Esophagus muscularis mucosa (tissue), 4 donors: ENCODE measurements around the gene PARP9. TPM values are rescaled to one million over a fixed set of nuclear protein-coding genes. Genes with fewer than 3 reads are reported as not detected.

ENCODE experiments used
- DNase-seq: peaks from one replicate; pipeline ENCODE4 v3.0.0-alpha.2; 2017; ENCODE audit errors: extremely low spot score
- H3K27ac ChIP-seq, 4 donors: fragments of 200-600 bp; sonication (generic); replicated peaks in 1 of 4; 1 replicate in 3 of 4; 2 replicates in 1 of 4; pipeline ENCODE4 v1.5.1; 2016 to 2019; ENCODE audit warnings: mild to moderate bottlenecking in 1 of 4
- H3K27me3 ChIP-seq, 4 donors: fragments of 200-600 bp; sonication (generic); one replicate each; pipeline versions ENCODE4 v1.5.1 to v1.6.0; 2016 to 2019
- H3K36me3 ChIP-seq, 4 donors: fragments of 200-600 bp; sonication (generic); one replicate each; pipeline ENCODE4 v1.5.1; 2016 to 2019
- H3K4me1 ChIP-seq, 4 donors: fragments of 200-600 bp; sonication (generic); one replicate each; pipeline ENCODE4 v1.5.1; 2016 to 2019
- H3K4me3 ChIP-seq, 4 donors: fragments of 200-600 bp; sonication (generic); 1 replicate in 2 of 4; 2 replicates in 2 of 4; pipeline ENCODE4 v1.5.1; 2016 to 2019; ENCODE audit warnings: mild to moderate bottlenecking in 4 of 4, moderate library complexity in 1 of 4
- H3K9me3 ChIP-seq, 4 donors: fragments of 200-600 bp; sonication (generic); 1 replicate in 3 of 4; 2 replicates in 1 of 4; pipeline ENCODE4 v1.5.1; 2016 to 2019
- EP300 ChIP-seq: sonication (generic); formaldehyde crosslinking; IDR thresholded peaks from one replicate; pipeline ENCODE4 v1.6.1; 2017; ENCODE audit warnings: antibody characterized with exemption
- POLR2A ChIP-seq: fragments of 450-650 bp; IDR thresholded peaks from one replicate; pipeline ENCODE4 v1.6.1; 2017; ENCODE audit warnings: antibody characterized with exemption, moderate library complexity, mild to moderate bottlenecking, low read depth
- POLR2AphosphoS5 ChIP-seq, 2 donors: sonication (generic); formaldehyde crosslinking; IDR thresholded peaks; one replicate each; pipeline ENCODE4 v1.6.1; 2017; ENCODE audit warnings: antibody characterized with exemption in 2 of 2
- WGBS: methylation state at CpG from one replicate; pipeline ENCODE4 v1.1.5; 2018; 5-methylcytosine and 5-hydroxymethylcytosine counted together
- intact Hi-C: fragments of 100-400 bp; cut with DNase I; formaldehyde crosslinking; loops from one replicate; pipeline ENCODE4 v1.15.1; 2023
- total RNA-seq, 4 donors: library from RNA; depleted of rRNA; stranded (reverse); fragments of >200 nt; gene quantifications; one replicate each; pipeline versions ENCODE4 v1.1.0 to v1.2.1, GENCODE V29; 2016
- TF ChIP-seq, protein P1 (sequence below), 3 experiments: fragments of 200-600 bp in 2 of 3; fragments of 450-650 bp in 1 of 3; sonication (generic) in 2 of 3; IDR thresholded peaks; one replicate each; pipeline ENCODE4 v1.5.1; 2017 to 2019; ENCODE audit warnings: antibody characterized with exemption in 3 of 3, mild to moderate bottlenecking in 2 of 3, moderate library complexity in 1 of 3

PARP9 gene
- total RNA-seq, 4 donors from 2014 or later: 16.7 to 24.0 (median 21.3) TPM

DNA sequence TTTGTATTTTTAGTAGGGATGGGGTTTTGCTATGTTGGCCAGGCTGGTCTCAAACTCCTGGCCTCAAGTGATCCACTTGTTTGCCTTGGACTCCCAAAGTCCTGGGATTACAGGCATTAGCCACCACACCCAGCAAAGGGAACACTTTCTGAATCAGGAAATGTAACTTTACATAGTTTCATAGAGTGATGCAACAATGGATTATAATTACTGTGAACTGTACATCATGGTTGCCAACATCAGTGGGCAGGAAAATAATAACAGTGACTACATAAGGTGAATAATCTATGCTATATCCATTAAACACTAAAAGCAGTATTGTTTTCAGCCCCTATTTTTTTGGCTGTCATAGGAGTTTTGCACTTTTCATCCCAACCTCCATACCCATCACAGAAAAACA is 44.4 kb downstream of the PARP9 start:
- H3K4me1 ChIP-seq: peaks cover 0 to 5% (median 2%) of the 10 kb centered on the region in 4 donors
- H3K9me3 ChIP-seq: no peaks in the 10 kb centered on the region
- DNase-seq: no peak
- no peak overlapping the region for H3K4me3 ChIP-seq
- TF ChIP-seq EP300 (no peak), POLR2AphosphoS5 (IDR thresholded peaks at IDR 0.05) (no peak), POLR2A (no peak)
- TF ChIP-seq, protein P1, sequence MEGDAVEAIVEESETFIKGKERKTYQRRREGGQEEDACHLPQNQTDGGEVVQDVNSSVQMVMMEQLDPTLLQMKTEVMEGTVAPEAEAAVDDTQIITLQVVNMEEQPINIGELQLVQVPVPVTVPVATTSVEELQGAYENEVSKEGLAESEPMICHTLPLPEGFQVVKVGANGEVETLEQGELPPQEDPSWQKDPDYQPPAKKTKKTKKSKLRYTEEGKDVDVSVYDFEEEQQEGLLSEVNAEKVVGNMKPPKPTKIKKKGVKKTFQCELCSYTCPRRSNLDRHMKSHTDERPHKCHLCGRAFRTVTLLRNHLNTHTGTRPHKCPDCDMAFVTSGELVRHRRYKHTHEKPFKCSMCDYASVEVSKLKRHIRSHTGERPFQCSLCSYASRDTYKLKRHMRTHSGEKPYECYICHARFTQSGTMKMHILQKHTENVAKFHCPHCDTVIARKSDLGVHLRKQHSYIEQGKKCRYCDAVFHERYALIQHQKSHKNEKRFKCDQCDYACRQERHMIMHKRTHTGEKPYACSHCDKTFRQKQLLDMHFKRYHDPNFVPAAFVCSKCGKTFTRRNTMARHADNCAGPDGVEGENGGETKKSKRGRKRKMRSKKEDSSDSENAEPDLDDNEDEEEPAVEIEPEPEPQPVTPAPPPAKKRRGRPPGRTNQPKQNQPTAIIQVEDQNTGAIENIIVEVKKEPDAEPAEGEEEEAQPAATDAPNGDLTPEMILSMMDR (IDR thresholded peaks at IDR 0.05): no peak
- no peaks in the 10 kb centered on the region for H3K36me3 ChIP-seq
- no peaks in the 10 kb centered on the region for H3K27me3 ChIP-seq
- no peak overlapping the region for H3K27ac ChIP-seq
- intact Hi-C loops: no loop called here

DNA sequence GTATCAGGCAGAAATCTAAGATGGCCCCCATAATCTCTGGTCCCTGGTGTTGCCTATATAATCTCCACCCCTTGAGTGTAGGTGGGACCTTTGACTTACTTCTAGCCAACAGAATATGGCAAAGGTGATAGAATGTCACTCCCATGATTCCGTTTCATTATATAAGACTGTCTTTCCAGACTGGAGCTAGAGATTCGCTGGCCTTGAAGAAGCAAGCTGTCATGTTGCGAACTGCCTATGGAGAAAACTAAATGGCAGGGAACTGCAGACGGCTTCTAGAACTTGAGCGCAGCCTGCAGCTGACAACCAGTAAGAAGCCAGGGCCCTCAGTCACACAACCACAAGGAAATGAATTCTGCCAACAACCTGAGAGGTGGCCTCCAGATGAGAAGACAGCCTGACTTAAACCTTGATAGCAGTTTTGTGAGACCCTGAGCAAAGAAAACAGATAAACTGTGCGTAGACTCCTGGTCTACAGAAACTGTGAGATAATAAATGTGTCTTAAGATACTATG is 47.2 kb downstream of the PARP9 start:
- 85% methylated on average over 6 of the region's 6 CpGs for WGBS
- intact Hi-C loops: no loop called here
- H3K4me1 ChIP-seq: peaks cover 16 to 24% (median 20%) of the 10 kb centered on the region in 4 donors

DNA sequence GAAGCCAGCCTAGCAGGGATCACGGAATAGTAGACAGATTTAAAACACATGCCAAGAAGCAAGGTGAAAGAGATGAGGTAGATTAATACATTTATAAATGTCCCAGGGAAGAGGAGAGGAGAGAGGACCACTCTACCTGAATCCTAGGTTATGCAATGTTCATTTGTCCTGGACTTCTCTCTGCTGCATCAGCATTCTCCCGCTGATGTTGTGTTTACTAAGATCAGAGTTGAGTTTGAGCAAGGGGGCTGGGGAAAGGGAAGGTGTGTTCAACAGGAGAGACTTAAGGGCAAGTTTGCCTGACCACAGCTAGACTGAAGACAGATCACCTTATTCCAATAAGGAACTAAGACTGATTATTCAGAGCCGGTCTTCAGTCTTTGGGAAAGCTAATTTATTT is 48.2 kb downstream of the PARP9 start:
- H3K27ac ChIP-seq: no peak overlapping the region
- no peaks in the 10 kb centered on the region for H3K9me3 ChIP-seq
- H3K27me3 ChIP-seq: no peaks in the 10 kb centered on the region
- intact Hi-C loops: no loop called here
- peaks cover 26 to 34% (median 30%) of the 10 kb centered on the region in 4 donors for H3K4me1 ChIP-seq
- H3K36me3 ChIP-seq: no peaks in the 10 kb centered on the region
- no peak overlapping the region for H3K4me3 ChIP-seq
- TF ChIP-seq, protein P1 (IDR thresholded peaks at IDR 0.05): no peak
- no peak for TF ChIP-seq POLR2AphosphoS5 (IDR thresholded peaks at IDR 0.05)
- no peak for TF ChIP-seq EP300
- TF ChIP-seq POLR2A: no peak
- no peak for DNase-seq
- WGBS: 86% methylated on average over 3 of the region's 3 CpGs

More for the DNA sequence above, 47.2 kb downstream of the PARP9 start:
- H3K36me3 ChIP-seq: no peaks in the 10 kb centered on the region
- H3K27me3 ChIP-seq: no peaks in the 10 kb centered on the region
- H3K27ac ChIP-seq: no peak overlapping the region
- no peak overlapping the region for H3K4me3 ChIP-seq
- no peaks in the 10 kb centered on the region for H3K9me3 ChIP-seq
- TF ChIP-seq EP300 (no peak), POLR2AphosphoS5 (IDR thresholded peaks at IDR 0.05) (no peak), POLR2A (no peak)
- TF ChIP-seq, protein P1 (IDR thresholded peaks at IDR 0.05): no peak
- no peak for DNase-seq

DNA sequence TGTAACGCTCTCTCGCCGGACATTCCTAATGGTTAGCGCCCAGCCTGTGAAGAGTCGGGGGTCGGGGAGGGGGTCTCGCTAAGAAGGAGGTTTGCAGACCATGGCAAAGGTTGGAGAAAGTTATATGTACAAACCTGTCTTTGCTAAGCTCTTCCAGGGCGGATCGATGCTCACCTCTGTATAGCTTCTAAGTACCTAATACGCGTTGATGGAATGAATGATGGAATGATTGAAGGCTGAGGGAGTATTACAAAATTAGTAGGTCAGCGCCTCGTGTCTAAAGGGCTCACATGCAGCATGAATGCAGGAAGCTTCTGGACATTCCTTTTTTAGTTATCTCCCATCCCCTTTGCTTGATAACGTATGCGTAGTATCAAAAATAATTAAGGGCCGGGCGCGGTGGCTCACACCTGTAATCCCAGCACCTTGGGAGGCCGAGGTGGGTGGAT is 49.1 kb downstream of the PARP9 start:
- TF ChIP-seq, protein P1 (IDR thresholded peaks at IDR 0.05): no peak
- TF ChIP-seq EP300 (no peak), POLR2A (no peak)
- H3K4me3 ChIP-seq: peak overlapping the region; percentile 81 to 93 (median 90)
- no peaks in the 10 kb centered on the region for H3K9me3 ChIP-seq
- H3K36me3 ChIP-seq: no peaks in the 10 kb centered on the region
- DNase-seq: no peak
- peak overlapping the region; percentile 95 to 98 (median 97) for H3K27ac ChIP-seq
- peaks cover 27 to 40% (median 34%) of the 10 kb centered on the region in 4 donors for H3K4me1 ChIP-seq
- no peaks in the 10 kb centered on the region for H3K27me3 ChIP-seq
- 46% methylated on average over 15 of the region's 19 CpGs for WGBS
- intact Hi-C loops: no loop called here
